HG03025 (cell line): ENCODE results near the gene REELD1.

Experiments used
- ATAC-seq: cut with Tn5 transposase; IDR thresholded peaks from one replicate; pipeline ENCODE4 v1.9.1; 2021; ENCODE audit warnings: mild to moderate bottlenecking, moderate library complexity; ENCODE audit not compliant: unreplicated experiment, low FRiP score

The REELD1 gene

DNA sequence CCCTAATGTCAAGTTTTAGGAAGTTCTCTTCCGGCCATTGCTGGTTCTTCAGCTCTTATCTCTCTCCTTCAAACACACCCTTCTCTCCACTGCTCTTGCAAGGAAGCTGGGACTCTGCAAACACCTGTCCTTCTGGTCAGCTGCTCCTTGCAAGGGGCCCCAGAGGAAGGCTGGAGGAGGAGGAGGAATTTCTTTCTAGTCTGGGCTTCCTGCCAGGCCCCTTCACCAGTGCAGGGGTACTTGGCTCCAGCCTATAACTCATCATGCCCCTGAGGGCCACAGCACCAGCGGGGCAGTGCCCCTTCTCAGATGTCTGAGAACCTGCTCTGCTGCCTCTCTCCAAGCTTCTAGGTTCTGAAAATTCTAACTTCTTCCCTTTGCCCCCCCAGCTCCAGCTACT, 46.7 kb downstream of the REELD1 start:
- ATAC-seq: no peak

DNA sequence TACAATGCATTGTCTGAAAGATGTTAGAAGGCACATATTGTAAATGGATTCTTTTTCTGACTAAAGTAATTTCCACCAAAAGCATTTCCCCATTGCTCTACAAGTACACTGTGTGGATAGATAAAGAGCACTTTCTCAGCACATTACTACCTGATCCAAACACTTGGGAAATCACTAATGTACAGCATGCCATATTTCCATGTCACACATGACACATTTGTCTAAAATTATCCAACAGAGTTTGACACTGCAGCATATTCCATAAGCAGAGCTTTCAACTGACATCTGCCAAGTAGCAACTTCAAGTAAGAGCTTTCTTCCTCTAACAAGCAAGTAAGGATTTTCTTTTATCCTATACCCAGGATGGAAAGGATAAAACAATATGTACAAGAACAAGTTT, 49.5 kb downstream of the REELD1 start:
- ATAC-seq: no peak

DNA sequence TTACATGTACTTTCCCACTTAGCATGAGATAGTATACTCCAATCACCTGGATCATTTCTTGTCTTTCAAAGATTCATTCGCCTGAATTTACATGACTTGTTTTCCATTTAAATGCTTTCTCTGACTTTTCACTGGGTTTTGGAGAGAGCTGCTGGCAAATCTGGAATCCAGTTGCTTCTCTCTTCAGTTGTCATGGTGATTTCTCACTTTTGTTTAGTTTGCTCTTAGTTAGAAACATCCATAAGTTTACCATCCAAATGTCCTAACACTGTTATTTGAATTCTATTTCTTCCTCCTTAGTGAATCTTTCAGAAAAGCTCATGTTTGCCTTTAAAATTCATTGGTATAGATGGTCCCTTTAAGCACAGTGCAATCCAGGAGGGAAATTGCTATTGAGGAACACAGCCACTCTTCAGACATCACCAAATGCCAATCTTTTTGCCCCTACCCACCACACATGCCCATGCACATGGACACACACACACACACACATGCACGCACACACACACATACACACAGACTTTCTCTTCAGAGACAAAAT, 51.7 kb downstream of the REELD1 start:
- no peak for ATAC-seq

DNA sequence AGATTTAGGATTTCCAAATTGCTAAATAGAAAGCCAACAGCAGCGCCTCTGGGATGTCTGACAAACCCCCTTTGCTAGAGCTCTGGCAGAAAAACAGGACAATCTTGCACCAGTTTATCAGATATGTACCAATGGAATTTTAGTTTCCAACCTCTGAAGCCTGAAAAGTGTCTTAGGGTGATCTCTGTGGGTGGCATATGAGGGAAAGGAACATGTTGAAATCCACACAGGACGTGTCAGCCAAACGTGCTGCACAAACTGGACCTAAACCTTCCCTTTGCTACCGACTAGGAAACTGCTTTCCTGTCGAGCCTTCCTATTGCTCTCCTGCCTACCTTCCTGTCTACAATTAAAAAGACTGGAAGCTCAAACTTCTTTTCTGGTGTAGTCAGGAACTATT, 53.5 kb downstream of the REELD1 start:
- ATAC-seq: no peak

DNA sequence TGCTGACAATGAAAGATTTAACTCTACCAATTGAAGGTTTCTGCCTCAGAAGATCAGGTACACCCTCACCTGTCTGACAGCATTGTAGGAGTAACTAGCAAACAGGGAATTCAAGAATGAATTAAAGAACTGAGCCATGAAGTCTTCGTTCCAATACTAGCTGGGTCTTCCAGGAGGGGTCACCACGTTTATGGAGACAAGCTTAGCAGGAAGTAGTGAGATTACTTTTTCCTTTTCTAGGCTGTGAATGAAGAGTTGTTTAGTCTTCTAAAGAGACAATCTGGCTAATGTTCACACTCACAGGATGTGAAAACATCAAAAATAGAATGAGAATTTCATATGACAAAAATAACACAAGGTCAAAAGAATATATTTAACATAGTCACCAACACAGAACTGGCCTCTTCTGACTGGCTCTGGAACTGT, 54.9 kb downstream of the REELD1 start:
- peak; percentile 60 for ATAC-seq

DNA sequence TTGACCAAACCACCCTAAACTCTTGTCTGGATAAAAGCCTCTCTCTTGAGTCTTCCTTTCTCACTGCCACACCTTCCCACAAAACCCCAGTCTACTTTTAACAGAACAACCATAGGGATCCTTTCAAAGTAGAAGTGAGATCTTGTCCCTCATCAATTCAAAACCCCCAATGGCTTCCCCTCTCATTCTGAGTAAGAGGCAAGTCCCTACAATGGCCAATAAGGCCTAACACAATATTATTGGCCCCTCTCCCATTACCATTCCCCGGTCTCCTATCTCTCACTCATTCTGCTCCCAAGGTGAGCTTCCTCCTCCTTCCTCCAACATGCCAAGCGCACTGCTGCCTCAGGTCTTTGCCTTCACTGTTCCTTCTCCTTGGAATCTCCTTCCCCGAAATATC, 57.1 kb downstream of the REELD1 start:
- no peak for ATAC-seq

DNA sequence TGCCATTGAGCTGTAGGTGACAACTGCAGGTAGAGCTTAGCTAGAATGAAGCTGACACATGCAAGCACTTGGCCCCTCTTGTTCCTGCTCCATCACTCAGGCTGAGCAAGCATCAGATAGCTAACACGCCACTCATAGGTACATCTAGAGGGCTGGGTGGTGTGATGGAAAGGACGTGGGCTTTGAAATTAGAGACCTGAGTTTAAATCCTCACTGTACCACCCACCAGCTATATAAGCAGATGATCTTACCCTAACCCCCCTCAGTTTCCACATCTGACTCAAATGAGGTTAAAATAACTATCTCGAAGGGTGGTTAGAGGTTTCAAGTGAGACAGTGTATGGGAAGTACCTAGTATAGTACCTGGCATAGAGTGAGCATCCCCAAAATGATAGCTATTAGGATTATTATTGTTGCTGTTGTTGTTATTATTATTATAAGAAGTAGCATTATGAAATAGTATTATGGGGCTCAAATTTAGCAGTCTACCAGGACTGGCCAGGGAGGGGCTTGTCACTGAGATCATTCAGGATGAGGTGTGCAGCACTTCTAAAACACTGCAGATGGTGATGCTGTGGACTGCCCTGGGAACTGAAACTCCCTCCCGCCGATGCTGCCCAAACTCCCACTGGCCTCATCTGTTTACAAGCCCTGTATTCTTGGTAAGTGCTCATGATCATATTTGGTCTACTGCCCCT, 59.0 kb downstream of the REELD1 start:
- ATAC-seq: peak; percentile 75

DNA sequence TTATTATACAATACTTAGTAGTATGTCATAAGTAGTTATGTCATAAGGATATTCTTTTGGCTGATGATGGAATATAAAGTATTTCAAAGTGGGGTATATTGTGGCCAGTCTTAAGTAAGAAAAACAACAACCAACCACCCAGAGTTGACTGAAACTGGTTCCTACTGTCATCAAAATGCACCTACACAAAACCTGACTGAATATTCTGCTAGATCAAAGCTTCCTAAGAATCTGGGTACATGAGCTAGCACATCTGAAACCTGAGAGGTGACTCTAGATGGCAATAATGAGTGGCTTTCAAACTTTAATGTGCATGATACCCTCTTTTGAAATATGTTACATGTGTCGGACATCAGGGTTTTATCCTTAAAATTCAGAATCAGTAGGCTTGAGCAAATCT, 60.4 kb downstream of the REELD1 start:
- ATAC-seq: no peak

DNA sequence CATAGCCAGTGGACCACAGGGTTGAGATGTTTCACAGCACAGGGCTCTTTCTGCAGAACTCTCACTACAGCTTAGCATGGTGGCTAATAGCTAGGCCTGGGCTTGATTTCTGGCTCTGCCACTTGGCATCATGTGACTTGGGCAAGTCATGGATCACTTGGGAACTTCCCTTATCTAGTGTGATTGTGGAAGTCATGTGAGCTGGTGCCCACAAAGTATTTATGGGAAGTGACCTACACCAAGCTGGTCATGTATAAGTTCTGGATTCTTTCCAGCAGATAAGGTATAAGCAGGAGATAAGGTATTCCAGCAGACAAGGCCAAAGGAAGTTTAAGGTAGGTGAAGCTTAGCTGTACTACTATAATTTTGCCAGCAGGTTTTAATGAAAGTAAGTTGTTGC, 61.0 kb downstream of the REELD1 start:
- ATAC-seq: no peak

DNA sequence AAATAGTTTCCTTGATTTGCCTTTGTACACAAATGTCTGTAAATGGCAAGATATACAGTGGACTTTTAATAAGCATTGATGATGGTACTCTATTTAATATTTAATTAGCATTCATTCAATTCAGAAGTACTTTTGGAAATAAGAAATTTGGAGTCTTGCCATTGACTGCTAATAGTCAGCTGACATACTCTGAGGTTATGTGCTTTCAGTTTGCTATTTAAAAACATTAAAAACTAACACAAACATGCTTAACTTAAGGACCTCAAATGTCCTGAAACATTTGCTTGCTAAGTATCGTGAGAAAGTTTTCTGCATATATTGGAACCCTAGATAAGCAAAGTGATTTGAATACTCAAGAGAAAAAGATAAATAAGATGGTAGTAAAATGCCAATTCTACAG, 64.6 kb downstream of the REELD1 start:
- ATAC-seq: no peak
